Stomach (tissue), 4 donors: Measurements from ENCODE around the gene FRMPD4.

Experiments
- CTCF ChIP-seq, 7 experiments: fragments of 450-650 bp in 4 of 7; fragments of 200-600 bp in 3 of 7; sonication (generic) in 3 of 7; IDR thresholded peaks; one replicate each; pipeline ENCODE4 v1.5.1; 2016 to 2019; ENCODE audit warnings: antibody characterized with exemption in 7 of 7, control low read depth in 2 of 7, mild to moderate bottlenecking in 1 of 7
- EP300 ChIP-seq: sonication (generic); formaldehyde crosslinking; IDR thresholded peaks from one replicate; pipeline ENCODE4 v1.6.1; 2017; ENCODE audit warnings: antibody characterized with exemption
- POLR2A ChIP-seq, 4 donors: fragments of 450-650 bp; IDR thresholded peaks; one replicate each; pipeline ENCODE4 v1.6.1; 2016; ENCODE audit warnings: antibody characterized with exemption in 4 of 4, control low read depth in 2 of 4, mild to moderate bottlenecking in 1 of 4, moderate library complexity in 1 of 4
- POLR2AphosphoS5 ChIP-seq, 3 donors: sonication (generic); formaldehyde crosslinking; IDR thresholded peaks; one replicate each; pipeline ENCODE4 v1.6.1; 2016; ENCODE audit warnings: antibody characterized with exemption in 3 of 3

GRCh38 chrX:12434493-12434892 is 296.2 kb downstream of the FRMPD4 start:
- TF ChIP-seq POLR2AphosphoS5 (IDR thresholded peaks at IDR 0.05) (no peak), CTCF (IDR thresholded peaks at IDR 0.05) (no peak), EP300 (no peak), POLR2A (IDR thresholded peaks at IDR 0.05) (no peak)
